HEK293 (cell line): ENCODE results near the gene PPP4C.

Experiments used
- CTCF ChIA-PET: fragments of 350-600 bp; formaldehyde crosslinking; extraction: SDS; loops from one replicate; lab custom pipeline; 2021; ENCODE audit warnings: antibody characterized with exemption; lab: Yijun Ruan, JAX
- POLR2A ChIA-PET: fragments of 300-600 bp; formaldehyde crosslinking; extraction: SDS; loops from one replicate; lab custom pipeline; 2020; ENCODE audit warnings: antibody characterized with exemption, inconsistent platforms; lab: Yijun Ruan, JAX
- H3K27ac ChIP-seq: fragments of 200-500 bp; sonication (Bioruptor generic); 2 replicates; pipeline ENCODE4 v1.5.1; 2014; ENCODE audit warnings: low read depth, low read length, control low read depth, inconsistent platforms; ENCODE audit errors: extremely low read depth
- H3K36me3 ChIP-seq, 2 experiments: fragments of 200-500 bp in 1 of 2; sonication (Bioruptor generic) in 1 of 2; 1 replicate in 1 of 2; 2 replicates in 1 of 2; pipeline ENCODE4 v1.5.1; 2014 to 2017; ENCODE audit warnings: inconsistent platforms in 2 of 2, low read length in 2 of 2; ENCODE audit not compliant: control insufficient read depth in 2 of 2, insufficient read depth in 1 of 2
- H3K4me1 ChIP-seq: fragments of 200-500 bp; sonication (Bioruptor generic); 2 replicates; pipeline ENCODE4 v1.5.1; 2014; ENCODE audit warnings: mild to moderate bottlenecking, low read length, inconsistent platforms; ENCODE audit not compliant: control insufficient read depth, insufficient read depth
- H3K4me3 ChIP-seq: 2 replicates; pipeline ENCODE4 v1.5.1; 2011; ENCODE audit warnings: low read depth, mild to moderate bottlenecking, control low read depth, low read length, moderate library complexity
- H3K9me3 ChIP-seq: fragments of 200-500 bp; sonication (Bioruptor generic); 2 replicates; pipeline ENCODE4 v1.5.1; 2014; ENCODE audit warnings: low read depth, low read length, inconsistent platforms; ENCODE audit not compliant: control insufficient read depth, insufficient read depth
- ATF2 ChIP-seq: fragments of 450-650 bp; formaldehyde crosslinking; IDR thresholded peaks from 2 replicates; pipeline ENCODE4 v1.5.1; 2016; ENCODE audit warnings: missing biosample characterization, missing genetic modification characterization, low read depth
- BCL6B ChIP-seq: fragments of 450-650 bp; formaldehyde crosslinking; IDR thresholded peaks from 2 replicates; pipeline ENCODE4 v1.5.1; 2017; ENCODE audit warnings: missing biosample characterization, missing genetic modification characterization
- EGR2 ChIP-seq: fragments of 450-650 bp; formaldehyde crosslinking; IDR thresholded peaks from 2 replicates; pipeline ENCODE4 v1.5.1; 2016; ENCODE audit warnings: low read depth, missing biosample characterization, missing genetic modification characterization
- GLI4 ChIP-seq: fragments of 450-650 bp; formaldehyde crosslinking; IDR thresholded peaks from 2 replicates; pipeline ENCODE4 v1.5.1; 2016; ENCODE audit warnings: missing biosample characterization, missing genetic modification characterization
- KLF17 ChIP-seq: fragments of 450-650 bp; formaldehyde crosslinking; IDR thresholded peaks from 2 replicates; pipeline ENCODE4 v1.5.1; 2016; ENCODE audit warnings: missing biosample characterization, missing genetic modification characterization
- KLF8 ChIP-seq: fragments of 450-650 bp; formaldehyde crosslinking; IDR thresholded peaks from 2 replicates; pipeline ENCODE4 v1.5.1; 2016; ENCODE audit warnings: missing biosample characterization, missing genetic modification characterization
- MZF1 ChIP-seq: fragments of 450-650 bp; formaldehyde crosslinking; IDR thresholded peaks from 2 replicates; pipeline ENCODE4 v1.5.1; 2017; ENCODE audit warnings: missing biosample characterization, missing genetic modification characterization, borderline replicate concordance
- SCRT1 ChIP-seq: fragments of 450-650 bp; formaldehyde crosslinking; IDR thresholded peaks from 2 replicates; pipeline ENCODE4 v1.5.1; 2016; ENCODE audit warnings: missing biosample characterization, missing genetic modification characterization, borderline replicate concordance
- SCRT2 ChIP-seq: fragments of 450-650 bp; formaldehyde crosslinking; IDR thresholded peaks from 2 replicates; pipeline ENCODE4 v1.5.1; 2016; ENCODE audit warnings: missing biosample characterization, missing genetic modification characterization
- SP7 ChIP-seq: fragments of 450-650 bp; formaldehyde crosslinking; IDR thresholded peaks from 2 replicates; pipeline ENCODE4 v1.5.1; 2016; ENCODE audit warnings: missing biosample characterization, missing genetic modification characterization
- TSHZ1 ChIP-seq: fragments of 450-650 bp; formaldehyde crosslinking; IDR thresholded peaks from 2 replicates; pipeline ENCODE4 v1.5.1; 2016; ENCODE audit warnings: missing biosample characterization, missing genetic modification characterization, borderline replicate concordance
- YY1 ChIP-seq: fragments of 450-650 bp; formaldehyde crosslinking; IDR thresholded peaks from 2 replicates; pipeline ENCODE4 v1.5.1; 2018; ENCODE audit warnings: missing biosample characterization, missing genetic modification characterization
- ZBTB6 ChIP-seq: fragments of 450-650 bp; formaldehyde crosslinking; IDR thresholded peaks from 2 replicates; pipeline ENCODE4 v1.5.1; 2017; ENCODE audit warnings: missing biosample characterization, missing genetic modification characterization
- ZBTB8A ChIP-seq: fragments of 450-650 bp; formaldehyde crosslinking; IDR thresholded peaks from 2 replicates; pipeline ENCODE4 v1.5.1; 2016; ENCODE audit warnings: missing biosample characterization, missing genetic modification characterization
- ZFHX2 ChIP-seq: fragments of 450-650 bp; formaldehyde crosslinking; conservative IDR thresholded peaks from 2 replicates; pipeline ENCODE4 v1.5.1; 2016; ENCODE audit warnings: missing biosample characterization, missing genetic modification characterization
- ZIC2 ChIP-seq: fragments of 450-650 bp; formaldehyde crosslinking; IDR thresholded peaks from 2 replicates; pipeline ENCODE4 v1.5.1; 2016; ENCODE audit warnings: missing biosample characterization, missing genetic modification characterization
- ZNF10 ChIP-seq: fragments of 450-650 bp; formaldehyde crosslinking; IDR thresholded peaks from 2 replicates; pipeline ENCODE4 v1.5.1; 2017; ENCODE audit warnings: missing biosample characterization, missing genetic modification characterization
- ZNF114 ChIP-seq: fragments of 450-650 bp; formaldehyde crosslinking; IDR thresholded peaks from 2 replicates; pipeline ENCODE4 v1.5.0; 2017; ENCODE audit warnings: missing biosample characterization, missing genetic modification characterization
- ZNF132 ChIP-seq: fragments of 450-650 bp; formaldehyde crosslinking; IDR thresholded peaks from 2 replicates; pipeline ENCODE4 v1.5.1; 2017; ENCODE audit warnings: missing biosample characterization, missing genetic modification characterization, borderline replicate concordance
- ZNF175 ChIP-seq: fragments of 450-650 bp; formaldehyde crosslinking; IDR thresholded peaks from 2 replicates; pipeline ENCODE4 v1.5.1; 2016; ENCODE audit warnings: missing biosample characterization, missing genetic modification characterization
- ZNF23 ChIP-seq: fragments of 450-650 bp; formaldehyde crosslinking; IDR thresholded peaks from 2 replicates; pipeline ENCODE4 v1.5.1; 2016; ENCODE audit warnings: missing biosample characterization, missing genetic modification characterization, borderline replicate concordance
- ZNF311 ChIP-seq: fragments of 450-650 bp; formaldehyde crosslinking; IDR thresholded peaks from 2 replicates; pipeline ENCODE4 v1.5.1; 2017; ENCODE audit warnings: missing biosample characterization, missing genetic modification characterization, borderline replicate concordance
- ZNF350 ChIP-seq: fragments of 450-650 bp; formaldehyde crosslinking; IDR thresholded peaks from 2 replicates; pipeline ENCODE4 v1.5.0; 2017; ENCODE audit warnings: missing biosample characterization, mild to moderate bottlenecking, missing genetic modification characterization
- ZNF391 ChIP-seq: fragments of 450-650 bp; formaldehyde crosslinking; IDR thresholded peaks from 2 replicates; pipeline ENCODE4 v1.5.1; 2016; ENCODE audit warnings: low read depth, missing biosample characterization, missing genetic modification characterization, borderline replicate concordance
- ZNF394 ChIP-seq: fragments of 450-650 bp; formaldehyde crosslinking; IDR thresholded peaks from 2 replicates; pipeline ENCODE4 v1.5.1; 2016; ENCODE audit warnings: missing biosample characterization, missing genetic modification characterization, mild to moderate bottlenecking, moderate library complexity, borderline replicate concordance
- ZNF560 ChIP-seq: fragments of 450-650 bp; formaldehyde crosslinking; IDR thresholded peaks from 2 replicates; pipeline ENCODE4 v1.5.1; 2017; ENCODE audit warnings: missing biosample characterization, missing genetic modification characterization, borderline replicate concordance

The PPP4C gene

GRCh38 chr16:30070490-30070889 lies 5.3 kb upstream of the PPP4C start:
- H3K27ac ChIP-seq, result no peak overlapping the region
- CTCF ChIA-PET, result interaction anchor here (0.6 to 1.0 kb wide), 3 partner anchors 11 to 625 kb away, joined by 3 to 6 read pairs (median 4); no protein-coding TSS in a partner anchor
- H3K36me3 ChIP-seq, result peaks cover 42 to 68% of the 10 kb centered on the region in 2 experiments; a peak in 2 of 3 replicates
- H3K4me3 ChIP-seq, result no peak overlapping the region
- no peaks in the 10 kb centered on the region for H3K4me1 ChIP-seq
- POLR2A ChIA-PET, result no interaction called here
- H3K9me3 ChIP-seq, result no peaks in the 10 kb centered on the region
- TF ChIP-seq SCRT1 (tag by site-specific recombination), result no peak
- no peak for TF ChIP-seq TSHZ1 (tag by site-specific recombination)
- TF ChIP-seq ZNF132, result no peak
- TF ChIP-seq MZF1 (tag by site-specific recombination), result no peak
- no peak for TF ChIP-seq ZBTB6 (tag by site-specific recombination)
- TF ChIP-seq ZNF311 (tag by site-specific recombination), result no peak
- no peak for TF ChIP-seq ZFHX2
- no peak for TF ChIP-seq ATF2 (tag by site-specific recombination)
- no peak for TF ChIP-seq ZNF114 (tag by site-specific recombination)
- no peak for TF ChIP-seq ZIC2 (tag by site-specific recombination)
- TF ChIP-seq ZNF391 (tag by site-specific recombination), result no peak
- no peak for TF ChIP-seq ZNF175
- TF ChIP-seq SP7 (tag by site-specific recombination), result no peak
- TF ChIP-seq ZNF23, result no peak
- no peak for TF ChIP-seq ZBTB8A

GRCh38 chr16:30076276-30076791 lies 540 bp downstream of the PPP4C start:
- peaks cover 42 to 57% of the 10 kb centered on the region in 2 experiments; a peak in 2 of 3 replicates for H3K36me3 ChIP-seq
- peak overlapping the region; percentile 70 for H3K27ac ChIP-seq
- H3K4me1 ChIP-seq, result peaks cover 4% of the 10 kb centered on the region; the same call in 1 of the 2 replicates
- no peaks in the 10 kb centered on the region for H3K9me3 ChIP-seq
- ChIA-PET CTCF (interaction anchor here (0.6 to 1.9 kb wide), 7 partner anchors 16 to 576 kb away, joined by 3 to 12 read pairs (median 4); partner anchors contain the start of gene TBX6), POLR2A (interaction anchor here (0.8 to 6.9 kb wide), 7 partner anchors 11 to 270 kb away, joined by 3 to 70 read pairs (median 4); partner anchors contain the start of genes ALDOA, MAZ and TBX6)
- peak overlapping the region; percentile 78 for H3K4me3 ChIP-seq
- TF ChIP-seq GLI4 (tag by site-specific recombination), result 0 out of 2 replicates have a peak, but pooled peaks have one; percentile 13
- TF ChIP-seq ZNF560 (tag by site-specific recombination), result no peak
- no peak for TF ChIP-seq ZNF350 (tag by site-specific recombination)
- no peak for TF ChIP-seq SCRT2 (tag by site-specific recombination)
- peak; percentile 32; the same call in 1 of the 2 replicates for TF ChIP-seq YY1 (tag by site-specific recombination)
- no peak for TF ChIP-seq ZNF394 (tag by site-specific recombination)
- no peak for TF ChIP-seq ZNF10 (tag by site-specific recombination)
- 0 out of 2 replicates have a peak, but pooled peaks have one; percentile 31 for TF ChIP-seq EGR2 (tag by site-specific recombination)
- TF ChIP-seq BCL6B (tag by site-specific recombination), result no peak
- TF ChIP-seq KLF8, result no peak
- no peak for TF ChIP-seq KLF17
